ENCODE results near the gene DUT.
A peak's percentile ranks its signal among the peaks of the same experiment; 100 is the strongest.

The DUT gene

GRCh38 chr15:48384616-48385015 is 53.4 kb downstream of the DUT start:
- DNase-seq (ENCODE audit: low read depth, low spot score): no peak
- in situ Hi-C loops (cut with HindIII; ENCODE audit: low sequenced_read_pairs): no loop called here
- H3K4me3 ChIP-seq (ENCODE audit: low read depth, low read length): no peak overlapping the region
- TF ChIP-seq CTCF (IDR thresholded peaks at IDR 0.05; ENCODE audit: low read depth, low read length): no peak

GRCh38 chr15:48385031-48385830 is 54.0 kb downstream of the DUT start:
- DNase-seq (ENCODE audit: low read depth, low spot score): peak; percentile 97
- H3K4me3 ChIP-seq (ENCODE audit: low read depth, low read length): no peak overlapping the region
- no peak for TF ChIP-seq CTCF (IDR thresholded peaks at IDR 0.05; ENCODE audit: low read depth, low read length)
- in situ Hi-C loops (cut with HindIII; ENCODE audit: low sequenced_read_pairs): no loop called here

GRCh38 chr15:48388016-48388851 is 57.0 kb downstream of the DUT start:
- in situ Hi-C loops (cut with HindIII; ENCODE audit: low sequenced_read_pairs): no loop called here
- TF ChIP-seq CTCF (IDR thresholded peaks at IDR 0.05; ENCODE audit: low read depth, low read length): no peak
- peak; percentile 80 for DNase-seq (ENCODE audit: low read depth, low spot score)
- H3K4me3 ChIP-seq (ENCODE audit: low read depth, low read length): no peak overlapping the region

- in situ Hi-C loops (cut with HindIII; ENCODE audit: low sequenced_read_pairs): no loop called here
- no peak overlapping the region for H3K4me3 ChIP-seq (ENCODE audit: low read depth, low read length)
Measured at GRCh38 chr15:48388910-48389309, 57.7 kb downstream of the DUT start.

GRCh38 chr15:48389691-48390143 is 58.5 kb downstream of the DUT start:
- TF ChIP-seq CTCF (IDR thresholded peaks at IDR 0.05; ENCODE audit: low read depth, low read length): no peak
- in situ Hi-C loops (cut with HindIII; ENCODE audit: low sequenced_read_pairs): no loop called here
- peak; percentile 76 for DNase-seq (ENCODE audit: low read depth, low spot score)
- no peak overlapping the region for H3K4me3 ChIP-seq (ENCODE audit: low read depth, low read length)

More at GRCh38 chr15:48388910-48389309, 57.7 kb downstream of the DUT start:
- TF ChIP-seq CTCF (IDR thresholded peaks at IDR 0.05; ENCODE audit: low read depth, low read length): no peak
- DNase-seq (ENCODE audit: low read depth, low spot score): no peak

GRCh38 chr15:48391950-48392349 is 60.7 kb downstream of the DUT start:
- no peak overlapping the region for H3K4me3 ChIP-seq (ENCODE audit: low read depth, low read length)
- DNase-seq (ENCODE audit: low read depth, low spot score): no peak
- TF ChIP-seq CTCF (IDR thresholded peaks at IDR 0.05; ENCODE audit: low read depth, low read length): no peak
- in situ Hi-C loops (cut with HindIII; ENCODE audit: low sequenced_read_pairs): no loop called here

Data from astrocyte of the spinal cord (primary cell).